ENCODE measurements around the gene RASSF4. TPM values are rescaled to one million over a fixed set of nuclear protein-coding genes. Genes with fewer than 3 reads are reported as not detected.

Gene RASSF4
- polyA plus RNA-seq, 4 donors: 16.1 to 136 (median 51.8) TPM

DNA sequence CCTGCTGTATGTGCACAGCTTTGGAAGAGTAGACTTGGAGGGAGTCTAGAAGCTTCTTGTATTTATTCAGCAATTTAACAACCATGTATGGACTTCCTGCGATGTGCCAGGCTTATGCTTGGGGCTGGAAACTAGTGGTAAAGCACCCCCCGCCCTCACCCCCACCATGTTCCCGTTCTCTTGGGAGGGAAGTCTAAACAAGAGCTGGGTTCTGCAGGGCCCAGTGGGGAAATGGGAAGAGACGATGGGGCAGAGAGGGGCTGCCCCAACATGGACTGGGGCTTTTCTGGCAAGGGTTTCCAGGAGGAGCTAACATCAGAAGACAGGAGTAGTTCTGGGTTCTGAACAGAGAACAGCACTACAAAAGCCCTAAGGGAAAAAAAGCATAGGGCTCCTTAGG is 8.0 kb downstream of the RASSF4 start:
- peak overlapping the region in 1 of 3 donors; percentile 21 for H3K27ac ChIP-seq (ENCODE audit: low read depth in 1 of 3, low read length in 2 of 3)
- peaks cover 2 to 48% (median 14%) of the 10 kb centered on the region in 3 donors for H3K4me1 ChIP-seq (ENCODE audit: control insufficient read depth in 3 of 3, insufficient read depth in 2 of 3, low read depth in 1 of 3, low read length in 2 of 3)
- H3K9me3 ChIP-seq (ENCODE audit: control insufficient read depth in 2 of 2, insufficient read depth in 1 of 2, low read depth in 1 of 2, low read length in 1 of 2): no peaks in the 10 kb centered on the region
- WGBS, 3 donors: 65 to 88% (median 81%) methylated on average over 4 of the region's 4 CpGs
- no peaks in the 10 kb centered on the region for H3K27me3 ChIP-seq (ENCODE audit: control insufficient read depth in 3 of 3, insufficient read depth in 3 of 3, low read length in 3 of 3)
- H3K36me3 ChIP-seq (ENCODE audit: control insufficient read depth in 3 of 3, insufficient read depth in 2 of 3, low read depth in 1 of 3, low read length in 3 of 3): peaks cover 0 to 36% (median 5%) of the 10 kb centered on the region in 3 donors
- no peak overlapping the region for H3K4me3 ChIP-seq (ENCODE audit: low read depth in 1 of 3, low read length in 3 of 3)
- FAIRE-seq (no peak), DNase-seq (no peak)

GRCh38 chr10:44968091-44968490 is 8.5 kb downstream of the RASSF4 start:
- 40 to 71% (median 60%) methylated on average over 3 of the region's 3 CpGs for WGBS, 3 donors
- DNase-seq: no peak
- no peak for FAIRE-seq

GRCh38 chr10:44968500-44969400 is 9.1 kb downstream of the RASSF4 start:
- FAIRE-seq (no peak), DNase-seq (no peak)
- H3K27ac ChIP-seq (ENCODE audit: low read depth in 1 of 3, low read length in 2 of 3): no peak overlapping the region
- no peaks in the 10 kb centered on the region for H3K27me3 ChIP-seq (ENCODE audit: control insufficient read depth in 3 of 3, insufficient read depth in 3 of 3, low read length in 3 of 3)
- H3K4me1 ChIP-seq (ENCODE audit: control insufficient read depth in 3 of 3, insufficient read depth in 2 of 3, low read depth in 1 of 3, low read length in 2 of 3): peaks cover 6 to 45% (median 14%) of the 10 kb centered on the region in 3 donors
- no peaks in the 10 kb centered on the region for H3K9me3 ChIP-seq (ENCODE audit: control insufficient read depth in 2 of 2, insufficient read depth in 1 of 2, low read depth in 1 of 2, low read length in 1 of 2)
- 70 to 82% (median 73%) methylated on average over 11 of the region's 11 CpGs for WGBS, 3 donors
- H3K36me3 ChIP-seq (ENCODE audit: control insufficient read depth in 3 of 3, insufficient read depth in 2 of 3, low read depth in 1 of 3, low read length in 3 of 3): peaks cover 0 to 40% (median 5%) of the 10 kb centered on the region in 3 donors
- no peak overlapping the region for H3K4me3 ChIP-seq (ENCODE audit: low read depth in 1 of 3, low read length in 3 of 3)

More at GRCh38 chr10:44968091-44968490, 8.5 kb downstream of the RASSF4 start:
- Histone ChIP-seq H3K4me1 (ENCODE audit: control insufficient read depth in 3 of 3, insufficient read depth in 2 of 3, low read depth in 1 of 3, low read length in 2 of 3) (peaks cover 2 to 45% (median 14%) of the 10 kb centered on the region in 3 donors), H3K36me3 (ENCODE audit: control insufficient read depth in 3 of 3, insufficient read depth in 2 of 3, low read depth in 1 of 3, low read length in 3 of 3) (peaks cover 0 to 38% (median 5%) of the 10 kb centered on the region in 3 donors), H3K27me3 (ENCODE audit: control insufficient read depth in 3 of 3, insufficient read depth in 3 of 3, low read length in 3 of 3) (no peaks in the 10 kb centered on the region), H3K4me3 (ENCODE audit: low read depth in 1 of 3, low read length in 3 of 3) (no peak overlapping the region), H3K9me3 (ENCODE audit: control insufficient read depth in 2 of 2, insufficient read depth in 1 of 2, low read depth in 1 of 2, low read length in 1 of 2) (no peaks in the 10 kb centered on the region), H3K27ac (ENCODE audit: low read depth in 1 of 3, low read length in 2 of 3) (peak overlapping the region in 1 of 3 donors; percentile 21)

DNA sequence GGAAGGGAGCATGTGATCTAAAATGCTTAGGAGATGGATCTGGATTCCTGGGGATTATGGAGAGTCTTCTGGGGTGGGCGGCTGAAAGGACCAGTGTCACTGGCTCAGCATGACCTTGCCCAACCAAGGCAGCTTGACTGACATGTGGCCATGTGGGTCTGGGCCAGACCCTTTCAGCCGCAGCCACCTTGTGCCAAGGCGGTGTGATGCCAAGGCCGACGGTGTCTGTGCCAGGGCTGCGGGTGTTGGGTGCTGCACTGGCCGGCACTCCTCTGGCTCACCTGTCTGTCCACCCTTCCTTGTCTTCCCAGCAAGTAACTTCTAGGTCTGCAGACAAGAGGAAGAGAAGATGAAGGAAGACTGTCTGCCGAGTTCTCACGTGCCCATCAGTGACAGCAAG is 10.3 kb downstream of the RASSF4 start:
- no peak for FAIRE-seq

DNA sequence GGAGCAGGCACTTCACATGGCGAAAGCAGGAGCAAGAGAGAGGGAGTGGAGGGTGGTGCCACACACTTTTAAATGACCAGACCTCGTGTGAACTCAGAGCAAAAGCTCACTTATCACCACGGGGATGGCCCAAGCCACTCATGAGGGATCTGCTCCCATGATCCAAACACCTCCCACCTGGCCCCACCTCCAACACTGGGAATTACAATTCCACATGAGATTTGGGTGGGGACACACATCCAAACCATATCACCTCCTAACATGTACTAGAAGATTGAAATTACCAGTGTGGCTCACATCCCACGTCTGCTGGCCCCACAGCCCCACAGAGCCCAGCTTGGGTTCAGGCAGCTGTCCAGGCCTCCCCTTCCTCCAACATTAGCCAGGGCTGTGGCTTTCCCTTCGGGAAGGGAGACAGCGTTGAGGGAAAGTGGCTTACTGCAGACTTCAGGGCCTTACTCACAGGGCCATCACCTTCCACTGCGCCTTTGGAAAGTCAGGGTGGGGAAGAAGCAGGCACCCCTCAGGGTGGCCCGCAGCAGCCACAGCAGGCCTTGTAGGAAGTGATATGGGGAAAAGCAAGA is 11.3 kb downstream of the RASSF4 start:
- Histone ChIP-seq H3K4me1 (ENCODE audit: control insufficient read depth in 3 of 3, insufficient read depth in 2 of 3, low read depth in 1 of 3, low read length in 2 of 3) (peaks cover 2 to 38% (median 15%) of the 10 kb centered on the region in 3 donors), H3K4me3 (ENCODE audit: low read depth in 1 of 3, low read length in 3 of 3) (no peak overlapping the region), H3K27me3 (ENCODE audit: control insufficient read depth in 3 of 3, insufficient read depth in 3 of 3, low read length in 3 of 3) (no peaks in the 10 kb centered on the region), H3K27ac (ENCODE audit: low read depth in 1 of 3, low read length in 2 of 3) (no peak overlapping the region), H3K9me3 (ENCODE audit: control insufficient read depth in 2 of 2, insufficient read depth in 1 of 2, low read depth in 1 of 2, low read length in 1 of 2) (no peaks in the 10 kb centered on the region), H3K36me3 (ENCODE audit: control insufficient read depth in 3 of 3, insufficient read depth in 2 of 3, low read depth in 1 of 3, low read length in 3 of 3) (peaks cover 0 to 40% (median 5%) of the 10 kb centered on the region in 3 donors)
- DNase-seq: no peak
- no peak for FAIRE-seq
- 90 to 96% (median 91%) methylated on average over 8 of the region's 8 CpGs for WGBS, 3 donors

More for the DNA sequence above, 10.3 kb downstream of the RASSF4 start:
- WGBS, 3 donors: 94 to 96% (median 95%) methylated on average over 9 of the region's 9 CpGs
- Histone ChIP-seq H3K27ac (ENCODE audit: low read depth in 1 of 3, low read length in 2 of 3) (no peak overlapping the region), H3K27me3 (ENCODE audit: control insufficient read depth in 3 of 3, insufficient read depth in 3 of 3, low read length in 3 of 3) (no peaks in the 10 kb centered on the region), H3K4me3 (ENCODE audit: low read depth in 1 of 3, low read length in 3 of 3) (no peak overlapping the region), H3K9me3 (ENCODE audit: control insufficient read depth in 2 of 2, insufficient read depth in 1 of 2, low read depth in 1 of 2, low read length in 1 of 2) (no peaks in the 10 kb centered on the region), H3K36me3 (ENCODE audit: control insufficient read depth in 3 of 3, insufficient read depth in 2 of 3, low read depth in 1 of 3, low read length in 3 of 3) (peaks cover 0 to 40% (median 5%) of the 10 kb centered on the region in 3 donors), H3K4me1 (ENCODE audit: control insufficient read depth in 3 of 3, insufficient read depth in 2 of 3, low read depth in 1 of 3, low read length in 2 of 3) (peaks cover 8 to 45% (median 11%) of the 10 kb centered on the region in 3 donors)
- DNase-seq: no peak

- no peak overlapping the region for H3K27ac ChIP-seq (ENCODE audit: low read depth in 1 of 3, low read length in 2 of 3)
- no peak for DNase-seq
- WGBS, 3 donors: 88 to 92% (median 91%) methylated on average over 11 of the region's 11 CpGs
- peaks cover 0 to 43% (median 5%) of the 10 kb centered on the region in 3 donors for H3K36me3 ChIP-seq (ENCODE audit: control insufficient read depth in 3 of 3, insufficient read depth in 2 of 3, low read depth in 1 of 3, low read length in 3 of 3)
- no peak for FAIRE-seq
- H3K4me3 ChIP-seq (ENCODE audit: low read depth in 1 of 3, low read length in 3 of 3): no peak overlapping the region
- no peaks in the 10 kb centered on the region for H3K27me3 ChIP-seq (ENCODE audit: control insufficient read depth in 3 of 3, insufficient read depth in 3 of 3, low read length in 3 of 3)
- no peaks in the 10 kb centered on the region for H3K9me3 ChIP-seq (ENCODE audit: control insufficient read depth in 2 of 2, insufficient read depth in 1 of 2, low read depth in 1 of 2, low read length in 1 of 2)
- H3K4me1 ChIP-seq (ENCODE audit: control insufficient read depth in 3 of 3, insufficient read depth in 2 of 3, low read depth in 1 of 3, low read length in 2 of 3): peaks cover 2 to 38% (median 15%) of the 10 kb centered on the region in 3 donors
Observed at GRCh38 chr10:44971434-44971833, 11.8 kb downstream of the RASSF4 start.

DNA sequence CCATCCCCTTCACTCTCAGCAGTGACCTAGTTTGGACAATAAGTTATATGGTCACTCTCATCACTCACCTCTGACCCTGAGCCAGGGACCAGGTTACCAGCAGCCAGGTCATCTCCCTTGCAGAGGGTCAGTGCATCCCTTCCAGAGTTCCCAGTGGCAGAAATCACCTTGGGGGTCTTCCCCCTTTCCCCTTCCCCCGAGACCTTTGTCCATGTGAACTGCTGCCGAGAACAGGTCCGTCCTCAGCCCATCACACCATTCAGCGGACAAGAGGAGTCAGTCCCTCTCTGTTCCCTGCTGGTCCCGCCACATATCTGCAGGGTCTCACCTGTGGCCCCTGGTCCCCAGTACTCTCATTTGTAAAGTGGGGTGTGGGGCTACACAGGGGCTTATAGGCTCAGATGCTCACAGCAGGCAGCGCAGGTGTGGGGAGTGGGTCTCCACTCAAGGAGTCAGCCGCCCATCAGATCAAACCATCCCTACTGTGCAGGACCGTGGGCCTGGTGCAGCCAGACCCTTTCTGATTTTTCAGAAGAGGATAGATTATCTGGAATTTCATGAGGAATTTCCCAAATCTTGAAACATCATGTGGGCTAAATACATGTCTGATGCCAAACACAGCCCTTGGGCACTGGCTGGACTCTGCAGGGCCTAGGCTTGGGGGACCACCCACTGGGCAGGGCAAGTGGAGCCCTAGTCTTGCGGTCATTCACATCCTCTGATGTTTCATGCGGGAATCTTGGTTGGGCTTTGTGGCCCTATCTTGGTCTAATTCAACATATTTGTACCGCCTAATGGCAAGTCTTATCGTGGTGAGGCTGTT is 12.5 kb downstream of the RASSF4 start:
- no peak for FAIRE-seq
- WGBS, 3 donors: 95 to 97% (median 96%) methylated on average over 12 of the region's 12 CpGs
- H3K4me1 ChIP-seq (ENCODE audit: control insufficient read depth in 3 of 3, insufficient read depth in 2 of 3, low read depth in 1 of 3, low read length in 2 of 3): peaks cover 0 to 38% (median 15%) of the 10 kb centered on the region in 3 donors
- H3K27ac ChIP-seq (ENCODE audit: low read depth in 1 of 3, low read length in 2 of 3): no peak overlapping the region
- no peaks in the 10 kb centered on the region for H3K9me3 ChIP-seq (ENCODE audit: control insufficient read depth in 2 of 2, insufficient read depth in 1 of 2, low read depth in 1 of 2, low read length in 1 of 2)
- H3K36me3 ChIP-seq (ENCODE audit: control insufficient read depth in 3 of 3, insufficient read depth in 2 of 3, low read depth in 1 of 3, low read length in 3 of 3): peaks cover 0 to 49% (median 5%) of the 10 kb centered on the region in 3 donors
- H3K27me3 ChIP-seq (ENCODE audit: control insufficient read depth in 3 of 3, insufficient read depth in 3 of 3, low read length in 3 of 3): no peaks in the 10 kb centered on the region
- H3K4me3 ChIP-seq (ENCODE audit: low read depth in 1 of 3, low read length in 3 of 3): no peak overlapping the region
- no peak for DNase-seq

GRCh38 chr10:44972874-44973306 is 13.3 kb downstream of the RASSF4 start:
- Histone ChIP-seq H3K4me3 (ENCODE audit: low read depth in 1 of 3, low read length in 3 of 3) (no peak overlapping the region), H3K4me1 (ENCODE audit: control insufficient read depth in 3 of 3, insufficient read depth in 2 of 3, low read depth in 1 of 3, low read length in 2 of 3) (peaks cover 0 to 42% (median 15%) of the 10 kb centered on the region in 3 donors), H3K27me3 (ENCODE audit: control insufficient read depth in 3 of 3, insufficient read depth in 3 of 3, low read length in 3 of 3) (no peaks in the 10 kb centered on the region), H3K27ac (ENCODE audit: low read depth in 1 of 3, low read length in 2 of 3) (peak overlapping the region in 1 of 3 donors; percentile 89), H3K9me3 (ENCODE audit: control insufficient read depth in 2 of 2, insufficient read depth in 1 of 2, low read depth in 1 of 2, low read length in 1 of 2) (no peaks in the 10 kb centered on the region), H3K36me3 (ENCODE audit: control insufficient read depth in 3 of 3, insufficient read depth in 2 of 3, low read depth in 1 of 3, low read length in 3 of 3) (peaks cover 0 to 53% (median 5%) of the 10 kb centered on the region in 3 donors)
- DNase-seq (no peak), FAIRE-seq (no peak)
- WGBS, 3 donors: 57 to 82% (median 69%) methylated on average over 5 to 6 of the region's 6 CpGs

All from small intestine (tissue), 7 donors.